CD4-positive, alpha-beta T cell treated with Interleukin-15 for 1 hour (primary cell): ENCODE results near the gene RAB17.
"Not testable (repeated sequence)": the region's sequence is repeated elsewhere in the genome, so short reads cannot be mapped to it uniquely, and the experiment has no call there.

Experiments
- DNase-seq: peaks from one replicate; pipeline ENCODE4 v3.0.0-alpha.2; 2020

Gene RAB17

GRCh38 chr2:237597196-237598145 is 6.9 kb upstream of the RAB17 start:
- DNase-seq, result no peak

GRCh38 chr2:237596520-237597195 is 6.1 kb upstream of the RAB17 start:
- DNase-seq, result no peak

- not testable (repeated sequence) for DNase-seq
These were observed 5.4 kb upstream of the RAB17 start for GRCh38 chr2:237595829-237596519.

GRCh38 chr2:237594514-237594871 is 4.0 kb upstream of the RAB17 start:
- no peak for DNase-seq

GRCh38 chr2:237593596-237594320 is 3.2 kb upstream of the RAB17 start:
- DNase-seq, result no peak

- no peak for DNase-seq
These were observed 2.5 kb upstream of the RAB17 start for GRCh38 chr2:237593036-237593435.

GRCh38 chr2:237592425-237592980 is 2.0 kb upstream of the RAB17 start:
- no peak for DNase-seq

GRCh38 chr2:237591141-237591881 is 777 bp upstream of the RAB17 start:
- DNase-seq, result peak; percentile 22

- DNase-seq, result no peak
These were observed 2.4 kb downstream of the RAB17 start for GRCh38 chr2:237588044-237588696.

GRCh38 chr2:237585590-237586221 is 4.8 kb downstream of the RAB17 start:
- no peak for DNase-seq

- DNase-seq, result no peak
These were observed 6.9 kb downstream of the RAB17 start for GRCh38 chr2:237583385-237584295.

GRCh38 chr2:237581751-237582746 is 8.5 kb downstream of the RAB17 start:
- DNase-seq, result peak; percentile 62

- no peak for DNase-seq
These were observed 9.2 kb downstream of the RAB17 start for GRCh38 chr2:237581326-237581725.

- DNase-seq, result no peak
These were observed 12.3 kb downstream of the RAB17 start for GRCh38 chr2:237577956-237578870.

GRCh38 chr2:237577458-237577857 is 13.1 kb downstream of the RAB17 start:
- no peak for DNase-seq

- no peak for DNase-seq
These were observed 13.6 kb downstream of the RAB17 start for GRCh38 chr2:237576974-237577373.
